HG03442 (cell line): Measurements from ENCODE around the gene CERS6.

Experiments
- ATAC-seq: cut with Tn5 transposase; IDR thresholded peaks from one replicate; pipeline ENCODE4 v1.9.1; 2021; ENCODE audit warnings: mild to moderate bottlenecking, moderate library complexity; ENCODE audit not compliant: unreplicated experiment

CERS6 gene

DNA sequence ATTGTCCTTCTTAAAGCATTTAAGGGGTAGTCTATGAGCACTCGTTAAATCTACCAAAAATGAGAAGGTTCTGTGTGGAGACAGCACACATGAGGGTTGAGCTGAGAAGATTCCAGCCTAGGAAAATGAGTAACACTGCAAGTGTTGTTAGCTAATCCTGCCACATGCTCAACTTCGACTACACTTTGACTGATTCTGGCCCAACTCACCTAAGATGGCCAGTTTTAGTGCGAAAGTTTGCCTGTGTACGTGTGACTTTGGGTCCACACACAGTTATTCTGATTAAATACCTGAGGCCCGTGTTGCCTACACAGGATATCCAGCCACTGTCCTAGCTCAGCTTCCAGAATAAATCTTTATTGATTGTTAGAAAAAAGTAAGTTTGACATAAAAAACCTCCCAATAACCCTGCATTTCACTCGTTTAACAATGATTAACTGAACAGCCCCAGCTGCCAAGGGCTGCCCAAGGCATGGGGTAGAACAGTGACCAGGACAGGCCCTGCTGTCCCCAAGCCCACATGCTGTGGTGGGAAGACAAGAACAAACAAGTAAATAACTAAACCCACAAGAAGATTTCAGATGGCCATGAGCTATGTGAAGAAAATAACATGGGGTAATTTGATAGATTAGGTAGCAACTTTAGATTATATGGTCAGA lies 14.7 kb upstream of the CERS6 start:
- no peak for ATAC-seq

DNA sequence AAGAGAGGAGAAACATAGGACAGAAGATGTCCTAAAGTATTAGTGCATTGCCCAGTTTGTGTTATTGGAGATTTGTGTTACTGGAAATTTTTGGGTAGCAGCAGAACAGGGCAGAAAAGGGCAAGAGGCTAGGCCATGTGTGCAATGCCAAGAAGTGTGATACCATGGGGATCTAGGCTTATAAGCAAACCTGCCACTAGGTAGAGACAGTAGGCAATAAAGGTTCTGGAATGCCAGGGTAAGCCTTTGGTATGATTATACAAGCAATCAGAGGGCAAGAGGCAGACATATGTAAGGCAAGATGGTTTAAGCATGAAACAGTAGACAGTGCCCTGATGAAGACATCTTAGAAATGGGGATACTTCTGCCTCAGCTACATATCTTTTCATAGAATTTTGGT lies 12.3 kb upstream of the CERS6 start:
- ATAC-seq, result no peak

DNA sequence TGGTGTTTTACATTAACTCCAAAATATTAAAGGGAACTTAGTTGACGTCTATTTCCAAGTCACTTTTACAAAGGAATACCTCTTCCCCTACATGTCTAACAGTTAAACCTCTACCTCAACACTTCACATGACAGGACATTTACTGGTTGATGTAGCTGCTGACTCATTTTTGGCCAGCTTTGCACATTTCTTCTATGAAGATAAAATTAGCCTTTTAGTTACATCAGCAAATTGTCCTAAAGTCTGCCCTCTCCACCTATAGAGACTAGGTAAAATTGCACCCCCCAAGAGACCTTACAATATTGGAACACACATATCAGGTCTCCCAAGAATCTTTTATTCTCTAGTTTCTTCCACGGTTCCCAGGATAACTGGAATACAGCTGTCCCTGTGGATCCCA lies 10.1 kb upstream of the CERS6 start:
- no peak for ATAC-seq

DNA sequence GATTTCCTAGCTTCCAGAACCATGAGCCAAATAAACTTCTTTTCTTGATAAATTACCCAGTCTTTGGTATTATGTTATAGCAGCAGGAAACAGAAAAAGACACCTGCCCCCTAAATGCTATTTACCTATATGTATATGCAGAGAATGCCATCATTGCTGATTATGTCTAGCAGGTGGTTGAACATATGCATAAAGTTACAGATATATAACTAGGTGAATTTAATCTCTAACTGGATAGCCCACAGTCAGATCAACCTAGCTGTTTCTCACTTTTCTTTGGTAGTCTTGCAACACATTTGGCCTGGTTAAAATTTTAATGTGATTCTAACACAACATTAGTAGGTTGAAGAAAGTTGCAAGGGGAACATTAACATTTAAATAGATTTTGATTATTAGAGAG lies 7.1 kb upstream of the CERS6 start:
- ATAC-seq, result no peak

DNA sequence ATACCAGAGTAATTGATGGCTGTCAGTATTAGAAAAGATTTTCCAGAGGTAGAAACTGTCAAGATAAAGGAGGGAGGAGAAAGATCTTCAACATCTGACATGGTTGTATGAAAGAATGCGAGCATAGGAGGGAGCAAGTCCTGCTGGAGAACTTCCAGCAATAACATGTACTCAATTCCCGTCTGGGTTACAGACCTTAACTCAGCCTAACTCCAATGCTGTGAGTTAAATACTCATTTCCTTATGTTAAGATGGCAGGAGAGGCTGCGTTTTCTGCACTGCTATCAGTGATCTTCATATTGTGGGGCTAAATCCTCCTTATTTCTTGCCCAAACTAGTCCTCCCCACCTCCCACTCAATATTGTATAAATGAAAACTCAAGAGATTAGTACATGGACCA lies 6.7 kb upstream of the CERS6 start:
- no peak for ATAC-seq

DNA sequence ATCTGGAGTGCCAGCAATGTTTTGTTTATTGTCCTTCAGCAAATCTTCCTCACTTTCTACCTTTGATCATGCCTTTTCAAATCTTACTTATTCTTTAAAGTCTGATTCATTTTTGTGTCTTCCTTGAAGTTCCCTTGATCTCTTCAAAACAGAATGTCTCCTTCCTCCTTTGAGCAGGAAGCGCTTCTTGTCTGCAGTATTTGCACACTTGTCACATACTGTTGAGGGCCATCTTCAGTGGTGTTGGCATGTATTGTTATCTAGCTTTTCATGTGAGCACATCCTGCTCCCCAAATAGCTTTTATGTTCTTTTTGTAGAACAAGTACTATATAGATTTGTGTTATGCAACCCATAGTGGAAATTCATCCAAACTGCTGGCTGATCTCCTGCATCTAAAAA lies 5.9 kb upstream of the CERS6 start:
- no peak for ATAC-seq

DNA sequence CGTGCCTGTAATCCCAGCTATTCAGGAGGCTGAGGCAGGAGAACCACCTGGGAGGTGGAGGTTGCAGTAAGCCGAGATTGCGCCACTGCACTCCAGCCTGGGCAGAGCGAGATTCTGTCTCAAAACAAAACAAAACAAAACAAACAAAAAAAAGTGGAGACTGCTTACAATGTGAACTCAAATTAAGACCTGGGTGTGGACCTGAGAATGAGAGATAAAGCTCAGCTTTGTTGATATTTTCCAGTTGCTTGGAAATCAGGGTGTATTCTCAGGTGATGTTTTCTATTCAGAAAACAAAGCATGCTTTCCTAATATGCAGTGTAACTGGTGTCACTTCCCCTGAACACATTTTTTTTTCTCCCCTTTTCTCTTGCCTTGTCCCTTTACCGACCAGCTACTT lies 5.3 kb upstream of the CERS6 start:
- no peak for ATAC-seq

DNA sequence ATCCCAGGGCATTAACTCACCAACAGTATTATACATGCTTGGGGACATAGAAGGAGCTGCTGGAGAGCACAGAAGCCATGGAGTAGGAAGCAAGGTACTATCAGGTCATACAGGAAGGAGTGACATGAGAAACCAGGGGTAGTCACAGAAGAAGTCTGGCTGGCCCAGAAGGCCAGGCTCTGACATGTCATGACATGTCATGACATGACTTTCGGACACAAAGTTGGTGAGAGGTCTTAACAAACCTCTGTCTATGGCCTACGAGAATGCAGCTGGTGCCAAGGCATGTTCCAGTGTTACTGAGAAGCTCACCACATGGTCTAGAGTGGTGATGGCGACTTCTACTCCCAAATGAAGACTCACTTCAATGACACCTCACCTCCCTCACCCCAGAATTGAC lies 3.3 kb upstream of the CERS6 start:
- no peak for ATAC-seq

DNA sequence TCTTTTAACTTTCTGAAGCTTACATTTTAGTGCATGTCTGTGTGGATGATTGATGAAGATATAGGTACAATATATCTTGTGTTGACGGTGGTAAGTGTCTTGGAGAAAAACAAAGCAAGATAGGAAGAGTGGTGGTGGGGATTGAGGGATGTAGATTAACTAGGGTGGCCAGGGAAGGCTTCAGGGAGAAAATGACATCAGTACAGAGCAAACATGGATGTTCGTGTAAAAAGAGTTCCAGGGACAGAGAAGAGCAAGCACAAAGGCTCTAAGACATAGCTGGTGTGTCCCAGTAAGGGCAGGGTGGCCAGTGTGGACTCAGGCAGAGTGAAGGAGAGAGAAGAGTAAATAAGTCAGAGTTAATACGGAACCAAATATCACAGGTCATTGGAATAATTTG lies 2.7 kb upstream of the CERS6 start:
- no peak for ATAC-seq

DNA sequence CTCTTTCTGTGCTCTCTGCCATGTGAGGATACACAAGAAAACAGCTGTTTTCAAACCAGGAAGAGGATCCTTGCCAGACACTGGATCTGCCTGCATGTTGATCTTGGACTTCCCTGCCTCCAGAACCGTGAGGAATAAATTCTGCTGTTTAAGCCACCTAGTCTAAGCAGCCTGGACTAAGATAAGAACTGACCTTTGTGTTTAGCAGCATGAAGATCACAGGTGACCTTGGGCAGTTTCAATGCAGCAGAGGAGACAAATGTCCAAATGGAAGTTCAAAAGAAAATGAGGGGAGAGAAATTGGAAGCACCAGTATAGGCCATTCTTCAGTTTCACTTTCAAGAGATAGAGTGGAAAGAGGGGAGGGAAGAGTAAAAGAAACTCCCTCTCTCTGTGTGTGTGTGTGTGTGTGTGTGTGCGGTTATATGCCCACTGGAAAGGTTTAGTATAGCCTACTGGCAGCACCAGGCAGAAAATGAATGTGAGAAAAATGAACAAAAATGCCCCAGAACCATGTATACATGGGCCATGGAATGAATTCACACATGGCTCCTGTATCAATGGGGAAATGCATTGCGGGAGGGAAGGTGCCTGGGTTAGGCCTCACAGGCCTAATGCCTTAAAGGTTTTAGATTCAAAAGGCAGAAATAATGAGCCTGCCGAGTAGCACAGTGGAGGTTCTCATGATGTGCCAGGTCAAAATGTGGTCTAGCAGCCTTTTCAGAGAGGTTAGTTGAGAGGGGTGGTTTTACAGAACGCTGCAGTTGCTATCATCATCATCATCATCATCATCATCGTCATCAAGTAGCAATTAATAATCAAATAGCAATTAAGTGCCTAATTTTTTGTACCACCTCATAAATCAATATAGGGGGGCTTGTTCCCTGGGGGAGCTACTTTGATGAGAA lies 1.1 kb upstream of the CERS6 start:
- no peak for ATAC-seq

DNA sequence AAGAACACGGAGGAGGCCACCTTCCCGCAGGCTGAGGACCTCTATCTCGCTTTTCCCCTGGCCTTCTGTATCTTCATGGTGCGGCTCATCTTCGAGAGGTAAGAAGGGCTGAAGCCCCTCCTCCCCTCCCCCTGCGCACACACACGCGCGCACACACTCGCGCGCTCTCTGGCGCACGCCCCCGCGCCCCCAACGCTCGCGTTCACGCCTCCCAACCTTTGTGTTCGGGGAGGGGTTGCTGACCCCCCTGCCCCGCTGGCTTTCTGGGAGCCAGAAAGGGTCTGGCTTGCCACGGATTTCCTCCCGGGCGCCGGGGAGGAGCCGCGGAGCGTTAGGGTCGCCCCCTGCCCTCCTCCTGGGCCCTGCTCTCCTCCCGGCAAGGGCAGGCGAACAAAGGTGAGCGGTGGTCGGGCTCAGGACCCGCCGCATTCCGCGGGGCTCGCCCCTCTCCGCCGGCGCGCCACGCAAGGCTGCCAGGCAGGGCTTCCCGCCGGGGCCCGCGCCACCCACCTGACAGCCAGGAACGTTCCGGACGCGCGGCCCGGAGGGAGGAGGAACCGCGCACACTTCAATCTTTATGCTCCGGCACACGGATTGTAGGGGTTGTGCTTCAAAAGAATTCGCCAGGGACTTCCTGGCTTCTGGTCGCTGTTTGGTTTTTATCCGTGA lies 583 bp downstream of the CERS6 start:
- peak; percentile 19 for ATAC-seq

DNA sequence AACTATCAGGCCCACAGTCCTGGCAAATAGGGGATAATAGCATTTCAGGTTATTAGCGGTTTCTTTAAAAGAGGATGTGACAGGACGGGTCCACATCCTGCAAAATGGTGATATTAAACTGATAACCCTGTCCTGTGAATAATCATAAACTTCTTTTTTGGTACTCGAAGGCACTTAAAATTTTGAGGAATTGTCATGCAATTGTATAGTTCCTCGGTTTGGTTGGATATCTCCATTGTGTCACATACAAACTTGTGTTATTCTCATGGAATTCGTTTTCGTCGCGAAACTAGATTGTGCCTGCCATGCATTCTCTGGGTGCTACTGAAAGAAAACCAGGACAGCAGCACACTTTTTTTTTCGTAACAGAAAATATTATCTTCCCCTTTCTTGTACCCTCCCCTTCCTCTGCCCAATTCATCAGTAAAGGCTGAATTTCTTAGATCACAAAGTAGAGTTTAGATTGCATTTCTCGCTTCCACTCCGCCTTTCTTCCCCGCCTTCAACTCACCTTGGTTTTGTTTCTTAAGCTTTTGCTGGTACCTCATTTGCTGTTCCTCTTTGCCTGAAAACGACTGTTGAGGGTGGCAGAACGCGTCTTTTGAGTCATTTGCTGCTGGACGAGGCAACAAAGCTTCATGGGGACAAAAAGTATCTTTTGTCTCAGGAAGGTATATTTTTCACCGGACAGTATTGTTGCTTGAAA lies 1.3 kb downstream of the CERS6 start:
- ATAC-seq, result no peak

DNA sequence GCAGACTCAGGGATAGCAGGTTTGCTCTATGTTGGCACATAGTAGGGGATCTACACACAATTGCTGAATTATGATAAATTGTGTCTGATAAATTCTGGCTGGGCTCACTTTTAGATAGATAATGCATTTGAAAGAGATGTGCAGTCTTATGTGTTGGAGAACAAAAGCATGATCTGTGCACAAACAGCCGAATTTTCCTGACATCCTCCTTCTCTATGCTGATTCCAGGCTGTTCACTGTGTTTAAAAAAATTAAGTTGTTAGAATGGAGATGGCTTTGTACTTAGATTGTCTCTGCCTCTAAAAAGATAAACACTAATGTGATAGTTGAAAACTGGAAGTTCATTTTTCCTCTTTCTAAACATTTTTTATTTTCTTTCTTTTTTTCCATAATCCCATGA lies 2.1 kb downstream of the CERS6 start:
- ATAC-seq, result no peak

DNA sequence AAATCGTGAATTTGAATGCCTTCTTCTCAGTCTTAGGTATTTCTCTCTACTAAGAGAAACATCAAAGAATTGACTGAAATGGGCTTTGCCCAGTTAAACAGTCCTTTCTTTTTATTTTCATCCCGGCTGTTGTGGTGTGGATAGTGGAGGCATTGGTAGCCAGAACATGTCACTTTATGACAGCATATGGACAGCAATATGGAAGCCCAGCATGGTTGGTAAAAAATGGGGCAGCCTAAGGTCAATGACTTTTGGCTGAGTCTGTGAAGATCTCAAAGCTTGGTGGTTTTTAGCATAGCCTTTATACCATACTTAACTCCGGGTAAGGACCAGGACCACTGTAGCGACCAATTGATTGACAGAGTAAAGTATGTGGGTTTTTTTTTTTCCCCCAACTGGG lies 3.2 kb downstream of the CERS6 start:
- no peak for ATAC-seq

DNA sequence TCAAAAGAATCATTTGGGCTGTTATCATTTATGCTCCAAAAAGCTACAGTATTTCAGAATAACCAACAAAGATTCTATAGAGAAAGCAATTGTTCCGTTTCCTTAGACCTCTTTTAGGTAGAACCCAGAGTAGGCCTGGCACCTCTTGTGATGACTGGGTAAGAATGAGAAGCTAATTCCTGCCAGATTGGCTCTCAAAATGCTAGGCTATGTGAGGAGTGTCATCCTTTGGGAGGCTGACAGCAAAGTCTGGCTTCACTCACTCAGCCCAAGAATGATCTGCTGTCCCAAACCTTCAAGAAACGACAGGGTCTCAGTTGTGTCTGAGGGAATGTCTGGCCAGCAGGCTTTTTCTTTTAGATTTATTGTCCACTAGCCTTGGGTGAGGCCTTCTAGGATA lies 4.5 kb downstream of the CERS6 start:
- no peak for ATAC-seq

DNA sequence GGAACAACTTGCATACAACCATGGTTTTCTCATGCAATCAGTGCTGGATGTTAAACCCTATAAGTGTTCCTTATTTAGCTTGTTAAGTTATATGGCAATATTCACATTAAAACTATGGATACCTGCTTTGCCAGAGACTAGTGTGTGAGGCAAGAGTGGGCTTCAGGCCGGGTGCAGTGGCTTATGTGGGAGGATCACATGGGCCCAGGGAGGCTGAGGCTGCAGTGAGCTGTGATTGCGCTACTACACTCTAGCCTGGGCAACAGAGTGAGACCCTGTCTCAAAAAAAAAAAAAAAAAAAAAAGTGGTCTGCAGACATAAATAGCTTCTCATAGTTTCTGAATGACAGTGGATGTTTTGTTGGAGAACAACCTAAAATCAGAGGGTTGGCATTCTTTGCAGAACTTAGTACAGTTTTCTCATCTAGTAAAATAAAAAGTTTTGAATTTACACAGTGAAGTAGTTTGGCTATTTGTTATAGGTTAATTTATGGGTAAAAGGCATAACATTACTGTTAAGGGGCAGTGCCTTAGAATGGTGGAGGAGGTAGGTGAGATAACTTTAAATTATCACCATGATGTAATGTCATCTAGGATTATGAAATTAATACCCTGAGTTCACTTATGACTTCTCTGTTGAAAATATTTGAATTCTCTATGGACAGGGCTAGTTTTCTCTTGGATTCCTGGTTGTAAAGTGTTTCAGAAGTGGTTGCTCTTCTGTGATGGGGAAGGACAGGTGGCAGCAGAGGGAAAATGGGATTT lies 5.3 kb downstream of the CERS6 start:
- ATAC-seq, result no peak

DNA sequence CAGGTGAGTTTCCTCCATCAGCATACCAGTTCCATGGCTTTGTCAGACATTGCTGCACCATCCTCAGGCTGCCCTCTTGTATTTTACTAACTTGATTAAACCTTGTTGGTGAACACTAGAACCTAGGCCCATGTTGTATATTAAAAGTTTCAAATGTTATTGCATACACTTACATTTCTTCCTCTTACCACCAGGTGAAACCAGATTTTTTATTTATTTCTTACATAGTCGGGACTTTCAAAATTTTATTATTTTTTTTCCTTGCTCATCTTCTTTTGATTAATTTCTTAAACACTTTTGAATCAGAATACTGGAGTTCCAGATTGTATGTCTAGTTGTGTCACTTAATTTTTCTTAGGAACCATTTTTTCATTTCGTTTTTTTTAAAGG lies 5.9 kb downstream of the CERS6 start:
- no peak for ATAC-seq

DNA sequence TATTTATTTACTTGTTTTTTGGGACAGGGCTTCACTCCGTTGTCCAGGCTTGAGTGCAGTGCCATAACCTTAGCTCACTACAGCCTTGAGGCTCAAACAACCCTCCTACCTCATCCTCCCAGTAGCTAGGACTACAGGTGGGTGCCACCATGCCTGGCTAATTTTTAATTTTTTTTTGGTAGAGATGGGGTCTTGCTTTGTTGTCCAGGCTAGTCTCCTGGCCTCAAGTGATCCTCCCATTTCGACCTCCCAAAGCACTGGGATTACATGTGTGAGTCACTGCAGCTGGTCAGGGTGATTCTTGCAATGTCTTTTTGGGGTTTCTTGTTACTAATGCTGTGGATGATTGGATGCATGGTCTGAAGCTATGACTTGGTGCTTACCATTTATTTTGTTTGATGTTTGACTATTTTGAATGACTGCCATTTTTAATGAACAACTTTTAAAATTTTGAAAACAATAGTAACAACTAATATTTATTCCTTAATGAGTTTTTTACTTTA lies 6.5 kb downstream of the CERS6 start:
- no peak for ATAC-seq

DNA sequence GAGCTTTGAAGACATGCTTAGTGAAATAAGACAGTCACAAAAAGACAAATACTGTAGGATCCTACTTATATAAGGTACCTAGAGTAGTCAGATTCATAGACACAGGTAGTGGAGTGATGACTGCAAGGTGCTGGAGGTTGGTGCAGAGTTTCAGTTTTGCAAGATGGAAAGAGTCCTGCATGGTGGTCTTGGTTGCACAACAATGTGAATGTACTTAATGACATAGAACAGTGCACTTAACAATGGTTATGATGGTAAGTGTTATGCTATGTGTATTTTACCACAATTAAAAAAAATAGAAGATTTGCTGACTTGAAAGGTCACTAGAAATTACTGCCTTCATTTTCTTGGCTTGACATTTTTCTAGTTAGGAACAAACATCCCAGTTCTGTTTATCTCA lies 9.5 kb downstream of the CERS6 start:
- no peak for ATAC-seq

DNA sequence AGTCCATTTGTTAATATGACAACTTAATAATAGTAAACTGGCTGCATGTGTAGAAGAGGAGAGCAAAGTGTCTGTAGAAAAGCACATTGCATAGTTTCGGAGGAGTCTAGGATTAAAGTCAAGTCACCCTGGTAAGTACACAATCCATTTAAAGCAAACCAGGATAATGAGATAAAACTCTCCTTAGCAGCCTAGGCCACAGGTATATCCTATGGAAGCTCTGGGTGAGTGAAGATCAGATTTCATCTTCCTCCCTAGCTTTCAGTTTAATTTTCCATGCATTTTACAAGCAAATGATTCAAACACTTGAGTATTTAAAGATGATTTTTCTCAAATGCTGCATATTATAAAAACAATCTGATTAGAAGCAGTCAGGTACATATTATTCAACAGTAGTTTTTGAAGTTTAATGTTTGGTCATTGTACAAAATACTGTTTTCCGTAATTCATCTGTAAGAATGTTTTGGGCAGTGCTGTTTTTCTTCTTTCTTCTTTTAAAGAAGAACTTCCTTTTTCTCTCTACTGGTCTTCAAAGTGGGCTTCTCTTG lies 10.2 kb downstream of the CERS6 start:
- ATAC-seq, result no peak
